Activated CD4-positive, alpha-beta T cell treated with anti-CD3 and anti-CD28 coated beads, Interleukin-2, amount 10 ng/mL, durations not matched to agents 24 days and 14 days (primary cell): ENCODE results near the gene ANKRD36. TPM values are rescaled to one million over a fixed set of nuclear protein-coding genes. Genes with fewer than 3 reads are reported as not detected.
"Not testable (repeated sequence)": the region's sequence is repeated elsewhere in the genome, so short reads cannot be mapped to it uniquely, and the experiment has no call there.

ENCODE experiments used
- DNase-seq: peaks from one replicate; pipeline ENCODE4 v3.0.0; 2022
- H3K27ac Mint-ChIP-seq: one replicate; pipeline ENCODE4 v1.8.0; 2022; ENCODE audit warnings: mild to moderate bottlenecking, mixed read lengths
- H3K27me3 Mint-ChIP-seq: one replicate; pipeline ENCODE4 v1.8.0; 2022; ENCODE audit warnings: mixed read lengths
- H3K36me3 Mint-ChIP-seq: one replicate; pipeline ENCODE4 v1.8.0; 2022; ENCODE audit warnings: low read depth, mild to moderate bottlenecking, mixed read lengths
- H3K4me1 Mint-ChIP-seq: one replicate; pipeline ENCODE4 v1.8.0; 2021; ENCODE audit warnings: mixed read lengths
- H3K4me3 Mint-ChIP-seq: one replicate; pipeline ENCODE4 v1.8.0; 2022; ENCODE audit warnings: mild to moderate bottlenecking, moderate library complexity, mixed read lengths
- H3K9me3 Mint-ChIP-seq: one replicate; pipeline ENCODE4 v1.8.0; 2021; ENCODE audit warnings: mixed read lengths
- intact Hi-C: fragments of 100-400 bp; cut with micrococcal nuclease; formaldehyde crosslinking; loops from one replicate; pipeline ENCODE4 v1.15.1; 2023
- total RNA-seq: library from RNA; stranded (reverse); gene quantifications from 2 replicates; pipeline ENCODE4 v1.2.3, GENCODE V29; 2022

The ANKRD36 gene
- total RNA-seq, 1 donor from 2014 or later, result 45.1 TPM

DNA sequence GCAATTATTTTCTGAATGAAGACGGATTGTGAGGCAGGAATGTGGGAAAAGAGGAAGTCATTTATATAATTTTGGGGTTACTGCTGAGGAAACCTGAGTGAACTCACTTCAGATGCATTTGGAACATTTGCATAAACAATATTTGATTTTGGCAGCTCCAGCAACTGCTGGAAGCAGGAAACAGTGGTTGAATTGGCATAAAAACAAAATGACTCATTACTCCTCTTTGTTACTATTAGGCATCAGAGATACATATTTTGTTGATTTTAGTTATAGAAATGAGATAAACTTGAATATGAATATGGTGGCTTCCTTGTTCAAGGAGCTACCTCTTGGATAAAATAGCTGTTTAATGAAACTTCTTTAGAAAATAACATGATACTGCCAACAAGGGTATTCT, 82.4 kb downstream of the ANKRD36 start:
- H3K9me3 Mint-ChIP-seq, H3K4me3 Mint-ChIP-seq, H3K27me3 Mint-ChIP-seq, DNase-seq, H3K4me1 Mint-ChIP-seq, intact Hi-C loops, H3K27ac Mint-ChIP-seq: not testable (repeated sequence)
- H3K36me3 Mint-ChIP-seq, result peaks cover 51% of the 10 kb centered on the region

DNA sequence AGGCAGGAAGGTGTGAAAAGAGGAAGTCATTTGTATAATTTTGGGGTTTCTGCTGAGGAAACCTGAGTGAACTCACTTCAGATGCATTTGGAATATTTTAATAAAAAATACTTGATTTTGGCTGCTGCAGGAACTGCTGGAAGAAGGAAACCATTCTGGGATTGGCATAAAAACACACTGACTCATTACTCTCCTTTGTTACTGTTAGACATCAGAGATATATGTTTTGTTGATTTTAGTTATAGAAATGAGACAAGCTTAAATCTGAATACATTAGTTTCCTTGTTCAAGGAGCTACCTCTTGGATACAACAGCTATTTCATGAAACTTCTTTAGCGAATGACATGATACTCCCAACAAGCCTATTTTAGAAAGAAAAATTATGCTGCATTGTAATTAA, 84.3 kb downstream of the ANKRD36 start:
- H3K4me3 Mint-ChIP-seq, intact Hi-C loops, H3K4me1 Mint-ChIP-seq, H3K9me3 Mint-ChIP-seq, DNase-seq, H3K27me3 Mint-ChIP-seq, H3K27ac Mint-ChIP-seq: not testable (repeated sequence)
- H3K36me3 Mint-ChIP-seq, result peaks cover 41% of the 10 kb centered on the region

DNA sequence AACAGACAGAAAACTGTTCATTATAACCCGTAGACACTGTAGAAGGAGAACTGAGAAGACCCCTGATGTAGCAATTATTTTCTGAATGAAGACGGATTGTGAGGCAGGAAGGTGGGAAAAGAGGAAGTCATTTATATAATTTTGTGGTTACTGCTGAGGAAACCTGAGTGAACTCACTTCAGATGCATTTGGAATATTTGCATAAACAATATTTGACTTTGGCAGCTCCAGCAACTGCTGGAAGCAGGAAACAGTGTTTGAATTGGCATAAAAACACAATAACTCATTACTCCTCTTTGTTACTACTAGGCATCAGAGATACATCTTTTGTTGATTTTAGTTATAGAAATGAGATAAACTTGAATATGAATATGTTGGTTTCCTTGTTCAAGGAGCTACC, 87.9 kb downstream of the ANKRD36 start:
- H3K4me3 Mint-ChIP-seq, H3K27me3 Mint-ChIP-seq, intact Hi-C loops, H3K27ac Mint-ChIP-seq, DNase-seq, H3K4me1 Mint-ChIP-seq, H3K9me3 Mint-ChIP-seq: not testable (repeated sequence)
- peaks cover 27% of the 10 kb centered on the region for H3K36me3 Mint-ChIP-seq

DNA sequence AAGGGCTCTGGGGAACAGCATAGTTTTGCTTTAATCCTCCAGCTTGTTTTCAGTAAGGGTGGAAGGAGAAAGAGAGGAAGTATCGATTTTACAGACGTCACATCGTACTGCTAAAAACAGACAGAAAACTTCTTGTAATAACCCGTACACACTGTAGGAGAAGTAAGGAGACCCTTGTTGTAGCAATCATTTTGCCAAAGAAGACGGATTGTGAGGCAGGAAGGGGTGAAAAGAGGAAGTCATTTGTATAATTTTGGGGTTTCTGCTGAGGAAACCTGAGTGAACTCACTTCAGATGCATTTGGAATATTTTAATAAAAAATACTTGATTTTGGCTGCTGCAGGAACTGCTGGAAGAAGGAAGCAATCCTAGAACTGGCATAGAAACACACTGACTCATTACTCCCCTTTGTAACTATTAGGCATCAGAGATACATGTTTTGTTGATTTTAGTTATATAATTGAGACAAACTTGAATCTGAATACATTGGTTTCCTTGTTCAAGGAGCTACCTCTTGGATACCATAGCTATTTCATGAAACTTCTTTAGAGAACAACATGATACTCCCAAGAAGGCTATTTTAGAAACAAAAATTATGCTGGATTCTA, 89.8 kb downstream of the ANKRD36 start:
- H3K4me3 Mint-ChIP-seq, DNase-seq, H3K4me1 Mint-ChIP-seq, H3K27me3 Mint-ChIP-seq, H3K9me3 Mint-ChIP-seq, intact Hi-C loops, H3K27ac Mint-ChIP-seq: not testable (repeated sequence)
- H3K36me3 Mint-ChIP-seq, result peaks cover 21% of the 10 kb centered on the region

DNA sequence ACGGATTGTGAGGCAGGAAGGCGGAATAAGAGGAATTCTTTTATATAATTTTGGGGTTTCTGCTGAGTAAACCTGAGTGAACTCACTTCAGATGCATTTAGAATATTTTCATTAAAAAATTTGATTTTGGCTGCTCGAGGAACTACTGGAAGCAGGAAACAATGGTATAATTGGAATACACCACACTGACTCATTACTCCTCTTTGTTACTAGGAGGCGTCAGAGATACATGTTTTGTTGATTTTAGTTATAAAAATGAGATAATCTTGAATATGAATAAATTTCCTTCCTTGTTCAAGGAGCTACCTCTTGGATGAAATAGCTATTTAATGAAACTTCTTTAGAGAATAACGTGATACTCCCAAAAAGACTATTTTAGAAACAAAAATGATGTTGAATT, 97.4 kb downstream of the ANKRD36 start:
- Mint-ChIP-seq H3K9me3 (no peaks in the 10 kb centered on the region), H3K27me3 (no peaks in the 10 kb centered on the region), H3K27ac (no peak overlapping the region), H3K36me3 (peaks cover 25% of the 10 kb centered on the region), H3K4me3 (no peak overlapping the region), H3K4me1 (no peaks in the 10 kb centered on the region)
- intact Hi-C loops, result no loop called here
- no peak for DNase-seq

DNA sequence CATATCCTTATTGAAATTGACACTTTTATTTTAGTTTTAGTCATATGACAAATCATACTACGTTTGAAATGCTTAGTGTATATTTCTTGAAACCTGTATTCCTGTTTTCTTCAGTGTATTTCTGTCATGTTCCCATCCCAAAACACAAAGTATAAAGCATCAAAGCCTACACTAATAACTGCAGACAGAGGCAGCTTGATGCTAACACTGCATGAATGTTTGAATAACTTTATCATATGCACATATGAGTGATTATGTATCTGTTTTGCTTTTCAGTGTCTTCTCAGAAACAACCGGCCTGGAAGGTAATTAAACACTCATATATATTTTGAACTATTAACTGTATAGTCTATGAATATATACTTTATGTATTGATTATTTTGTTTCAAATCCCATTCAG, 102.1 kb downstream of the ANKRD36 start:
- intact Hi-C loops, H3K4me3 Mint-ChIP-seq, H3K27ac Mint-ChIP-seq, H3K9me3 Mint-ChIP-seq, H3K27me3 Mint-ChIP-seq, H3K4me1 Mint-ChIP-seq, DNase-seq: not testable (repeated sequence)
- H3K36me3 Mint-ChIP-seq, result peaks cover 25% of the 10 kb centered on the region

- H3K27me3 Mint-ChIP-seq, intact Hi-C loops, H3K9me3 Mint-ChIP-seq, H3K27ac Mint-ChIP-seq, DNase-seq, H3K4me3 Mint-ChIP-seq, H3K4me1 Mint-ChIP-seq: not testable (repeated sequence)
- H3K36me3 Mint-ChIP-seq, result peaks cover 17% of the 10 kb centered on the region
Measured at GRCh38 chr2:97230848-97231585, 118.1 kb downstream of the ANKRD36 start.

- H3K4me1 Mint-ChIP-seq, H3K9me3 Mint-ChIP-seq, H3K36me3 Mint-ChIP-seq, intact Hi-C loops, H3K27ac Mint-ChIP-seq, H3K4me3 Mint-ChIP-seq, DNase-seq, H3K27me3 Mint-ChIP-seq: not testable (repeated sequence)
Measured at GRCh38 chr2:97232981-97233380, 120.0 kb downstream of the ANKRD36 start.

DNA sequence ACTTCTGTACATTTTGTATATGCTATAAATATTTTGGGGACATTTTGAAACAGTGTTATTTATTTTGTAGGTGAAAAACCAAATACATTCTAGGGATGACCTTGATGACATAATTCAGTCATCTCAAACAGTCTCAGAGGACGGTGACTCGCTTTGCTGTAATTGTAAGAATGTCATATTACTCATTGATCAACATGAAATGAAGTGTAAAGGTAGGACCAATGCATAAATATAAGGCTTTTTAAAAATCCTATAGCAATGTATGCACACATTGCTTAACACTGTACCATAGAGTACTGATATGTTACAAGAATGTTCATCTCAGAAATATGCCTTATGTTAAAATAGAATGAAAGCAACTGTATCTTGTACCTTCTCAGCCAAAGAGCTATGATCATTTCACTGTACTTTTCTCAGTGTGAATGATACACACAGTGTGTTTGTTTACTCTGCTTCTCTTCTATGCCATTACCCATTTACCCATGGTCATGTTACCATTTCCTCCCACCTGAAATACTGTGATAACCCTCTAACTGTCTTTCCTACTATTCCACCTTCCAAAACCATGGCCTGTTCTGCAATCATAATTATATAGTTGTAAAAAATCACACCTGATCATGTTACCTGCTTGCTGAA, 120.8 kb downstream of the ANKRD36 start:
- H3K36me3 Mint-ChIP-seq, H3K27me3 Mint-ChIP-seq, H3K4me1 Mint-ChIP-seq, H3K9me3 Mint-ChIP-seq, intact Hi-C loops, H3K4me3 Mint-ChIP-seq, DNase-seq, H3K27ac Mint-ChIP-seq: not testable (repeated sequence)

DNA sequence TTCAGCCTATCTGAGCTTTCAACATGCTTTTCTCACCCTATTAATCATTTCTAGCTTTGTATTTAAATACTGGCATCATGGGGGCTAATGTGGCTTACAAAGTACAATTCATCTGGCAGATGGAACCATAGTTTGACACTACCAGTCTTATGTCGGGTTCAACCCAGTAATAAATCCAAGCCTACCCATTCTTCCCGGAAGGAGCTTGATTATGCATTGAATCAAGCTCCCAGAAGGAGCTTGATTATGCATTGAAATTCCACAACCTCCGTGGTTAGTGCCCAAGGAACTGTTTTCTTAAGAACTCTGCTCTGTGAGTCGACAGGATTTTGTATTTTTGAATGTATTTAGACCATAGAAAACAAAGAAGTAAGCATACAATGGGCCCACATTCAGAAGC, 148.2 kb downstream of the ANKRD36 start:
- H3K27ac Mint-ChIP-seq, DNase-seq, H3K36me3 Mint-ChIP-seq, H3K4me1 Mint-ChIP-seq, H3K27me3 Mint-ChIP-seq, H3K4me3 Mint-ChIP-seq, intact Hi-C loops, H3K9me3 Mint-ChIP-seq: not testable (repeated sequence)

DNA sequence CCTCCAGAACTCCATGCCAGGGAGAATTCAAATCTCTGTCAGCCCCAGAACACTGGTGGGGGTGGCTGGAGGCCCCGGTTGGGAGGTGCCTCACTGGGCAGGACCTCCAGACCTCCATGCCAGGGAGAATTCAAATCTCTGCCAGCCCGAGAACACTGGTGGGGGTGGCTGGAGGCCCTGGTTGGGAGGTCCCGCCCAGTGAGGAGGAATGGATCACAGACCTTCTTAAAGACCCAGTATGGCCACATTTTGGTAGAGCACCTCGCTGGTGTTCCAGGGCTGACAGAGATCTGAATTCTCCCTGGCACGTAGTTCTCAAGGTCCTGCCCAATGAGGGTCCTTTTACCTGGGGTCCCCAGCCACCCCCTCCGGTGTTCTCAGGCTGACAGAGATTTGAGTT, 153.5 kb downstream of the ANKRD36 start:
- not testable (repeated sequence) for H3K36me3 Mint-ChIP-seq, H3K27ac Mint-ChIP-seq

DNA sequence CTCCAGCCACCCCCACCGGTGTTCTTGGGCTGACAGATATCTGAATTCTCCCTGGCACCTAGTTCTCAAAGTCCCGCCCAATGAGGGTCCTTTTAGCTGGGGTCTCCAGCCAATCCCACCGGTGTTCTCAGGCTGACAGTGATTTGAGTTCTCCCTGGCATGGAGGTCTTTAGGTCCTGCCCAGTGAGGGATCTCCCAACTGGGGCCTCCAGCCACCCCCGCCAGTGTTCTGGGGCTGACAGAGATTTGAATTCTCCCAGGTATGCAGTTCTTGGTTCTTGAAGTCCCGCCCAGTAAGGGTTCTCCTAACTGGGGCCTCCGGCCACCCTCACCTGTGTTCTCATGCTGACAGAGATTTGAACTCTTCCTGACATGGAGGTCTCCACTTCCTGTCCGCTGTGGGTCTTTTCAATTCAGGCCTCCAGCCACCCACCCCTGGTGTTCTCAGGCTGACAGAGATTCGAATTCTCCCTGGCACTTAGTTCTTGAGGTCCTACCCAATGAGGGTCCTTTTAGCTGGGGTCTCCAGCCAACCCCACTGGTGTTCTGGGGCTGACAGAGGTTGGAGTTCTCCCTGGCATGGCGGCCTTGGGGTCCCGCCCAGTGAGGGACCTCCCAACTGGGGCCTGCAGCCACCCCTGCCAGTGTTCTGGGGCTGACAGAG, 154.6 kb downstream of the ANKRD36 start:
- Mint-ChIP-seq H3K36me3 (peaks cover 6% of the 10 kb centered on the region), H3K27ac (no peak overlapping the region)
- peak; percentile 57 for DNase-seq

More for the DNA sequence above, 153.5 kb downstream of the ANKRD36 start:
- intact Hi-C loops, H3K4me1 Mint-ChIP-seq, H3K9me3 Mint-ChIP-seq, H3K4me3 Mint-ChIP-seq, DNase-seq, H3K27me3 Mint-ChIP-seq: not testable (repeated sequence)

DNA sequence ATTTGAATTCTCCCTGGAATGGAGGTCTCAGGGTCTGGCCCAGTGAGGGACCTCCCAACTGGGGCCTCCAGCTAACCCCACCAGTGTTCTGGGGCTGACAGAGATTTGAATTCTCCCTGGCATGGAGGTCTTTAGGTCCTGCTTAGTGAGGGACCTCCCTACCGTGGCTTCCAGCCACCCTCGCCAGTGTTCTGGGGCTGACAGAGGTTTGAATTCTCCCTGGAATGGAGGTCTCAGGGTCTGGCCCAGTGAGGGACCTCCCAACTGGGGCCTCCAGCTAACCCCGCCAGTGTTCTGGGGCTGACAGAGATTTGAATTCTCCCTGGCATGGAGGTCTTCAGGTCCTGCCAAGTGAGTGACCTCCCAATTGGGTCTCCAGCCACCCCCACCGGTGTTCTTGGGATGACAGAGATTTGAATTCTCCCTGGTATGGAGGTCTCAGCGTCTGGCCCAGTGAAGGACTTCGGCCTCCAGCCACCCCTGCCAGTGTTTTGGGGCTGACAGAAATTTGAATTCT, 155.2 kb downstream of the ANKRD36 start:
- intact Hi-C loops, H3K27me3 Mint-ChIP-seq, H3K9me3 Mint-ChIP-seq, H3K27ac Mint-ChIP-seq, H3K4me1 Mint-ChIP-seq, H3K36me3 Mint-ChIP-seq, H3K4me3 Mint-ChIP-seq: not testable (repeated sequence)
- peak; percentile 56 for DNase-seq

More for the DNA sequence above, 154.6 kb downstream of the ANKRD36 start:
- Mint-ChIP-seq H3K27me3 (no peaks in the 10 kb centered on the region), H3K9me3 (no peaks in the 10 kb centered on the region), H3K4me1 (no peaks in the 10 kb centered on the region), H3K4me3 (no peak overlapping the region)
- intact Hi-C loops, result no loop called here

DNA sequence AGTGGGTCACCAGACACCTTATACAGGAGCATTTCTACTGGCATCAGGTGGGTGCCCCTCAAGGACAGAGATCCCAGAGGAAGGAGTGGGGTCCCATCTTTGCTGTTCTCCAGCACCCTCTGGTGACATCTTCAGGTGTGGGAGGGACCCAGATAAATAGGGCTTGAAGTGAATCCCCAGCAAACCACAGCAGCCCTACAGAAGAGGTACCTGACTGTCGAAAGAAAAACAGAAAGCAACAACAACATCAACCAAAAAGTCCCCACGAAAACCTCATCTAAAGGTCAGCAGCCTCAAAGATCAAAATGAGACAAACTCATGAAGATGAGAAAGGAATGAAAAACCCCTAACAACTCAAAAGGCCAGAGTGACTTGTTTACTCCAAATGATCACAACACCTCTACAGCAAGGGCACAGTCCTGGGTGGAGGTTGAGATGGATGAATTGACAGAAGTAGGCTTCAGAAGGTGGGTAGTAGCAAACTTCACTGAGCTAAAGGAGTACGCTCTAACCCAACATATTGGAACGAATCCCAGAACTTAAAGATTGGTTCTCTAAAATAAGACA, 163.4 kb downstream of the ANKRD36 start:
- H3K27me3 Mint-ChIP-seq, H3K9me3 Mint-ChIP-seq, H3K4me1 Mint-ChIP-seq: not testable (repeated sequence)

More for the DNA sequence above, 163.4 kb downstream of the ANKRD36 start:
- DNase-seq, intact Hi-C loops, H3K36me3 Mint-ChIP-seq, H3K4me3 Mint-ChIP-seq, H3K27ac Mint-ChIP-seq: not testable (repeated sequence)
